ENCODE results near the gene ZNF746.

Gene ZNF746

DNA sequence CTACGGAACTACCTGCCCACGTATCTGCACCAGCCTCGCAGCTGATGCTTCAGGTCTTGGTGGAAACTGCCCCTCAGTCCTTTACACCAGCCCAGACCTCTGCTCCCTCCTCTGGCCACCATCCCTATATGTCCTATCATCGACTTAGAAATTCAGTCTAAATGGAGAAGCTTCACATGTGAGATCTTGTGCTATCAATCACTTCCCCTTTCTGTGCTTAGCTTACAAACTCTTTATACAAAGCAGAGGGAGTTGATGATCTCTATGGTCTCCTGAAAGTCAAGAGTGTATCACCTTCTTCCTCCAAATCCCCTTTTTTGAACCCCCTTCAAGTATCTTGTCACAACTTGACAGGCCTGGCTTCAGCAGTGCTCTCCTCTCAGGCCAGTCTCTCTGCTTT lies 67.4 kb downstream of the ZNF746 start:
- in situ Hi-C loops (cut with MboI; ENCODE audit: low sequenced_read_pairs), result no loop called here

DNA sequence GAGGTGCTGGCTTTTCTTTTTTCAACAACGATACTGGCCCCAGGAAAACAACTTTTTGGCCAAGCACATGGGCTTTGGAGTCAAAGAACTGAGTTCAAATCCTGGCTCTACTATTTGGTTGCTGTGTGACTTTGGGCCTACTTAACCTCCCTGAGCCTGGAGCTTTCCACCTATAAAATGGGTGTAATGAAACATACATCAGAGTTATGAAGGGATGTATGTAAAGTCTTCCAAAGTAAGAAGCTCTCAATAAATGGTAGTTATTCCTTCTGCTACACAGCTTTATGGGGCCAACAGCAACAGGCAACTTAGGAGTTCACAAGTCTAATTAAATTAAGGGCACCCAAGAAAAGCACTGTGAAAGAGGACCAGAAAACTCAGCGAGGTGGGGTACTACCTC lies 69.7 kb downstream of the ZNF746 start:
- in situ Hi-C loops (cut with MboI; ENCODE audit: low sequenced_read_pairs), result no loop called here

DNA sequence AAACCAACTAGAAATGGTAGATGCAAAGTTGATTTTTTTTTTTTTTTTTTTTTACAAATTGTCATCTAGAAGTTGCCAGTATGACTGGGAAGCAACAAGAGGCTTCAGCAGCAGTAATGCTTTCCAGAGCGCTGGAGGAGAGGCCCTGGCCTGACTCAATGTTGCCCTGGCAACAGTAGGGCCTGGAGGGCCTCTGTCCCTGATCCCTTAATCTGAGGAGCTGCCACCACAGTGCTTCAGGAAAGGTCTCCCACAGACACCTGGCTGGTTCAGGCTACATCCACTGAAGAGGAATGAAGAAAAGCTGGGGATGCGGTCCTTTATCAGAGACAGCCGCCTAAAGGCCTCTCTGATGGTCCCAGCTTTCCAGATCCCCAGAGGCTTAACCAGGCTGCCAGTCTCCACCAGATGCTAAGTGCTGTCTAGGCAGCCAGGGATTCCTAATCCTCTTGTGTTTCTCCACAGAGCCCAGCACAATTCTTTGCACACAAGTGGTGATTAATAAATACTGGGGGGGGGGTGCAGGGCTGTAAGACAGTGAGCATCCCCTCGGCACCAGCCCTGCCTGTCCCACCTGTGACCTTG lies 70.4 kb downstream of the ZNF746 start:
- in situ Hi-C loops (cut with MboI; ENCODE audit: low sequenced_read_pairs), result no loop called here

DNA sequence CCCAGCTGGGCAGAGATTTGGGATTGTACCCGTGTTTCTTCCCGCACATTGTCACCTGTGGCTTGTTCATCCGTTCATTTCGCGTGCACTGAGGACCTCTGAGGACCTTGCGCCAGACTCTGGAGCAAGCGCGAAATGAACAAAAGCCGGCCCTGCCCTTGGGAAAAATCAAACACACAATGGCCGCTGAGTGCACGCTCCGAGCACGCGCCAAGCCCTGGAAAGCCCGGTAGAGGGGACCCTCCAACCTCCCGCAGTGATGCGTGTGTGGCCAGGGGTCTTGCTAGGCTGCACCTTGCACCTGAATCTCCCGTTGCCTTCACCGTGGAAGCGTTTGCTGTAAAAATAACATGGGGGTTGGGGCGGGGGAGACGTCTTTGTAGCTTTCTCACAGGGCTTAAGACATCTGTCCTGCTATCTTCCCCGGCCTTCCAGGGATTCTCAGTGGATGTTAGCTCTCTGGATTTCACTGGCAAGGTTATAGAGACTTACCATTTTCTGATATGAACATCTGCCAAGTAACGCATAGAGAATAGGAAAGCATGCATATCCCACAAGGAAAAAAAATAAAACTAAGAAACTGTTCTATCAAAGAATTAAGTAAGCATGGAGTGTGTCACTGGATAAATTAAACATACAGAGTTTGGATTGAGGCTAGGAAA lies 74.0 kb downstream of the ZNF746 start:
- in situ Hi-C loops (cut with MboI; ENCODE audit: low sequenced_read_pairs), result no loop called here

DNA sequence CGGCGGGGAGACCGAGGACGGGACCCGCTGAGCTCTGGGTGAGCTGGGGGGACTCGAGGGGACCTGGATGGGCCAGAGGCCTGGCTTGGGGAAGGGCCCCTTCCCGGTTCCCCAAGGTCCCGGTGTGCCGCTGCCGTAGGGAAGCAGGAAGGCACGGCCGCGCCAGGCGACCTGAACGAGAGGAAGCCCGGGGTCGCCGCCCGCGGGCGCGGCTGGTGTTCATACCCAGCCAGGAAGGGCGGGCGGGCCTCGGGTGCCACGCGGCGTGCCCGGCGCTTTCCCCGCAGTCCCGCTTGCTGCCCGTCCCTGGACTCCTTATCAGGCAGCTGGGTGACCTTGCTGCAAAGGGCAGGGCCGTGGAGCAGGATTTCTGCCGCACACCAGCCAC lies 74.7 kb downstream of the ZNF746 start:
- in situ Hi-C loops (cut with MboI; ENCODE audit: low sequenced_read_pairs), result no loop called here

All from hTERT RPE-1 (cell line).